Body of pancreas (tissue), 4 donors: ENCODE results near the gene TMEM156. TPM values are rescaled to one million over a fixed set of nuclear protein-coding genes. Genes with fewer than 3 reads are reported as not detected.

Experiments
- ATAC-seq: fragments of 150-250 bp; one replicate; pipeline ENCODE4 v1.9.1; 2016
- DNase-seq, 4 donors: peaks; one replicate each; pipeline ENCODE4 v3.0.0-alpha.2; 2019
- H3K27ac ChIP-seq, 4 donors: fragments of 200-600 bp; sonication (generic); 1 replicate in 3 of 4; 2 replicates in 1 of 4; pipeline versions ENCODE4 v1.5.1 to v1.6.1; 2016 to 2019; ENCODE audit warnings: mild to moderate bottlenecking in 1 of 4, mixed read lengths in 1 of 4, moderate library complexity in 1 of 4
- H3K27me3 ChIP-seq, 2 donors: fragments of 200-600 bp; sonication (generic); one replicate each; pipeline ENCODE4 v1.6.0; 2016; ENCODE audit warnings: mild to moderate bottlenecking in 1 of 2
- H3K36me3 ChIP-seq, 2 donors: fragments of 200-600 bp; sonication (generic); replicated peaks in 1 of 2; 2 replicates each; pipeline ENCODE4 v1.5.1; 2016; ENCODE audit warnings: low read depth in 2 of 2; ENCODE audit not compliant: insufficient read depth in 1 of 2
- H3K4me1 ChIP-seq: fragments of 200-600 bp; sonication (generic); one replicate; pipeline ENCODE4 v1.6.0; 2016
- H3K4me3 ChIP-seq, 2 donors: fragments of 200-600 bp; sonication (generic); 1 replicate in 1 of 2; 2 replicates in 1 of 2; pipeline ENCODE4 v1.5.1; 2016 to 2019
- H3K9me3 ChIP-seq, 3 donors: fragments of 200-600 bp; sonication (generic); 1 replicate in 2 of 3; 2 replicates in 1 of 3; pipeline ENCODE4 v1.5.1; 2016
- CTCF ChIP-seq, 7 experiments: fragments of 450-650 bp in 4 of 7; fragments of 200-600 bp in 3 of 7; sonication (generic) in 3 of 7; IDR thresholded peaks; one replicate each; pipeline ENCODE4 v1.5.1; 2016 to 2019; ENCODE audit warnings: antibody characterized with exemption in 7 of 7
- POLR2A ChIP-seq, 3 donors: fragments of 450-650 bp; IDR thresholded peaks; one replicate each; pipeline ENCODE4 v1.6.1; 2016; ENCODE audit warnings: antibody characterized with exemption in 3 of 3, mild to moderate bottlenecking in 2 of 3
- WGBS, 2 donors: methylation state at CpG; one replicate each; pipeline ENCODE4 v1.1.5; 2017; 5-methylcytosine and 5-hydroxymethylcytosine counted together
- intact Hi-C: fragments of 100-400 bp; cut with DNase I; formaldehyde crosslinking; loops from one replicate; pipeline ENCODE4 v1.15.1; 2023
- total RNA-seq, 2 donors: library from RNA; depleted of rRNA; stranded (reverse); fragments of >200 nt; gene quantifications; one replicate each; pipeline ENCODE4 v1.1.0, GENCODE V29; 2016

The TMEM156 gene
- total RNA-seq, 2 donors from 2014 or later, result 2.9 TPM; not detected in 1

- no peak overlapping the region for H3K4me3 ChIP-seq
- intact Hi-C loops, result no loop called here
- TF ChIP-seq POLR2A (IDR thresholded peaks at IDR 0.05) (no peak), CTCF (IDR thresholded peaks at IDR 0.05) (no peak)
- WGBS, 2 donors, result 69 to 78% methylated on average over 7 of the region's 7 CpGs
- H3K4me1 ChIP-seq, result no peaks in the 10 kb centered on the region
- no peaks in the 10 kb centered on the region for H3K9me3 ChIP-seq
- ATAC-seq (no peak), DNase-seq (no peak)
- no peaks in the 10 kb centered on the region for H3K36me3 ChIP-seq
- no peak overlapping the region for H3K27ac ChIP-seq
- no peaks in the 10 kb centered on the region for H3K27me3 ChIP-seq
Observed at GRCh38 chr4:38980903-38981676, 51.1 kb downstream of the TMEM156 start.

- WGBS, 2 donors, result 73 to 77% methylated on average over 3 of the region's 3 CpGs
- Histone ChIP-seq H3K4me3 (no peak overlapping the region), H3K36me3 (no peaks in the 10 kb centered on the region), H3K4me1 (no peaks in the 10 kb centered on the region), H3K9me3 (no peaks in the 10 kb centered on the region), H3K27ac (no peak overlapping the region), H3K27me3 (no peaks in the 10 kb centered on the region)
- TF ChIP-seq POLR2A (IDR thresholded peaks at IDR 0.05) (no peak), CTCF (IDR thresholded peaks at IDR 0.05) (no peak)
- intact Hi-C loops, result no loop called here
- no peak for ATAC-seq
- no peak for DNase-seq
Observed at GRCh38 chr4:38979511-38980230, 52.5 kb downstream of the TMEM156 start.

- ATAC-seq (no peak), DNase-seq (no peak)
- no peaks in the 10 kb centered on the region for H3K27me3 ChIP-seq
- H3K36me3 ChIP-seq, result no peaks in the 10 kb centered on the region
- H3K4me1 ChIP-seq, result no peaks in the 10 kb centered on the region
- WGBS, 2 donors, result 76 to 78% methylated on average over 4 of the region's 4 CpGs
- H3K9me3 ChIP-seq, result no peaks in the 10 kb centered on the region
- no peak overlapping the region for H3K4me3 ChIP-seq
- TF ChIP-seq CTCF (IDR thresholded peaks at IDR 0.05) (no peak), POLR2A (IDR thresholded peaks at IDR 0.05) (no peak)
- H3K27ac ChIP-seq, result no peak overlapping the region
- intact Hi-C loops, result no loop called here
Observed at GRCh38 chr4:38979081-38979480, 53.1 kb downstream of the TMEM156 start.

- Histone ChIP-seq H3K27ac (no peak overlapping the region), H3K27me3 (no peaks in the 10 kb centered on the region), H3K4me1 (no peaks in the 10 kb centered on the region), H3K9me3 (no peaks in the 10 kb centered on the region), H3K36me3 (no peaks in the 10 kb centered on the region), H3K4me3 (no peak overlapping the region)
- TF ChIP-seq CTCF (IDR thresholded peaks at IDR 0.05), result no peak
- no peak for TF ChIP-seq POLR2A (IDR thresholded peaks at IDR 0.05)
- 88 to 89% methylated on average over 7 of the region's 7 CpGs for WGBS, 2 donors
- intact Hi-C loops, result no loop called here
- ATAC-seq (no peak), DNase-seq (no peak)
Observed at GRCh38 chr4:38976308-38976707, 55.9 kb downstream of the TMEM156 start.
